ENCODE data around the gene B4GALT5. TPM values are rescaled to one million over a fixed set of nuclear protein-coding genes. Genes with fewer than 3 reads are reported as not detected.
"Not testable (repeated sequence)": the region's sequence is repeated elsewhere in the genome, so short reads cannot be mapped to it uniquely, and the experiment has no call there.

B4GALT5 gene
- total RNA-seq: 1 to 10 TPM; 5.5 to 6.2 TPM
- polyA plus RNA-seq: 1 to 10 TPM in 1 of 2 donors, under 1 TPM in 1; 0.43 to 2.4 TPM

- Mint-ChIP-seq H3K27ac (peak within 1 kb of the TSS; percentile 69 to 95 (median 84)), H3K9me3 (no peaks in the 10 kb centered on the region), H3K4me1 (peaks cover 31 to 52% (median 43%) of the 10 kb centered on the region in 4 donors), H3K36me3 (peaks cover 0 to 3% of the 10 kb centered on the region in 2 donors), H3K27me3 (no peaks in the 10 kb centered on the region), H3K4me3 (peak within 1 kb of the TSS; percentile 85 to 94 (median 90))
- Histone ChIP-seq H3K4me3 (ENCODE audit: low read length in 2 of 2) (peak within 1 kb of the TSS; percentile 44 to 85), H3K4me1 (ENCODE audit: insufficient read depth, low read length) (peaks cover 45% of the 10 kb centered on the region), H3K27me3 (ENCODE audit: insufficient read depth, low read length) (no peaks in the 10 kb centered on the region), H3K27ac (ENCODE audit: low read depth, low read length) (peak within 1 kb of the TSS; percentile 66), H3K9me3 (ENCODE audit: control insufficient read depth in 1 of 2, low read length in 2 of 2) (no peaks in the 10 kb centered on the region), H3K36me3 (ENCODE audit: insufficient read depth, low read length) (no peaks in the 10 kb centered on the region)
- CTCF ChIA-PET (ENCODE audit: partially characterized antibody): interaction anchor here (1.1 to 1.9 kb wide), 3 partner anchors 45 to 172 kb away, joined by 3 to 4 read pairs (median 4); no protein-coding TSS in a partner anchor
- POLR2A ChIA-PET (ENCODE audit: partially characterized antibody): interaction anchor here (0.5 to 1.6 kb wide), 9 partner anchors 11 to 796 kb away, joined by 3 to 7 read pairs (median 3); partner anchors contain the start of genes PTPN1 and RNF114
- peak; percentile 56 to 73 (median 61) for DNase-seq
- intact Hi-C loops (cut with micrococcal nuclease): loop anchor here (2.0 to 10.0 kb wide), 4 partner anchors 37 to 223 kb away; partner anchors contain the start of genes RNF114, SLC9A8 and SPATA2
These were observed at the start of gene B4GALT5 for GRCh38 chr20:49713753-49714712. B4GALT5 (minus strand) TSS chr20:49713878; CDS start chr20:49713690, 188 bp downstream.

DNA sequence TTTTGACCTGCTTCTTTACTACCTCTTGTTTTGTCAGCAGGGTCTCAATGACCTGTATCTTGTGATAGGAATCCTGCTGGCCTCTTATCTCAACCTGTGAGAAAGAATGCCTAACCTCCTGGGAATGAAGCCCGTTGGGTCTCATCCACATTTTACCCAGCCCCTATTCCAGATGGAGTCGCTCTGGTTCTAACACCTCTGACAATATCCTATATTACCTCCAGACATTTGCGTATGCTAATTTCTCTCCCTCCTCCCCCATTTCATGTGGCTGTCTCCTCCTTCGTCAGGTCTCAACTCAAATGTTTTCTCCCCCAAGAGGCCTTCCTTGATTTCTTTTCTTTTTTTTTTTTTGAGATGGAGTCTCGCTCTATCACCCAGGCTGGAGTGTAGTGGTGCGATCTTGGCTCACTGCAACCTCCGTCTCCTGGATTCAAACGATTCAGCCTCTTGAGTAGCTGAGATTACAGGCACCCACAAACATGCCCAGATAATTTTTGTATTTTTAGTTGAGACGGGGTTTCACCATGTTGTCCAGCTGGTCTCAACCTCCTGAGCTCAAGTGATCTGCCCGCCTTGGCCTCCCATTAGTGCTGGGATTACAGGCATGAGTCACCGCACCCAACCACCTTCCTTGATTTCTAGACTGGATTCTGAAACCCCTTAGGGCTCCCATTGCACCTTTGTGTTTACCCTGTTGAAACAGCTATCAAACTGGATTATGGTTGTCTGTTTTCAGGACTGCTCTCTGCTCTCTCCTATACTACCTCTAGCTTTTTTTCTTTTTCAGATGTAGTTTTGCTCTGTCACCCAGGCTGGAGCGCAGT is 49.5 kb upstream of the B4GALT5 start:
- Histone ChIP-seq H3K36me3 (ENCODE audit: insufficient read depth, low read length) (no peaks in the 10 kb centered on the region), H3K4me1 (ENCODE audit: insufficient read depth, low read length) (peaks cover 13% of the 10 kb centered on the region), H3K27ac (ENCODE audit: low read depth, low read length) (no peak overlapping the region), H3K4me3 (ENCODE audit: low read length in 2 of 2) (no peak overlapping the region), H3K9me3 (ENCODE audit: control insufficient read depth in 1 of 2, low read length in 2 of 2) (no peaks in the 10 kb centered on the region), H3K27me3 (ENCODE audit: insufficient read depth, low read length) (peaks cover 20% of the 10 kb centered on the region)
- H3K9me3 Mint-ChIP-seq: peaks cover 0 to 5% (median 0%) of the 10 kb centered on the region in 8 donors
- no peak overlapping the region for H3K4me3 Mint-ChIP-seq
- peaks cover 0 to 3% of the 10 kb centered on the region in 2 donors for H3K36me3 Mint-ChIP-seq
- peak overlapping the region in 1 of 7 donors; percentile 35 for H3K27ac Mint-ChIP-seq
- peaks cover 5 to 13% (median 8%) of the 10 kb centered on the region in 4 donors for H3K4me1 Mint-ChIP-seq
- intact Hi-C loops (cut with micrococcal nuclease): no loop called here
- DNase-seq: no peak
- peaks cover 28 to 34% of the 10 kb centered on the region in 2 donors for H3K27me3 Mint-ChIP-seq
- ChIA-PET CTCF (ENCODE audit: partially characterized antibody) (interaction anchor here (1.0 kb wide), 1 partner anchor 83 kb away, joined by 3 read pairs; no protein-coding TSS in a partner anchor), POLR2A (ENCODE audit: partially characterized antibody) (no interaction called here)

GRCh38 chr20:49761888-49762287 is 48.2 kb upstream of the B4GALT5 start:
- H3K4me3 ChIP-seq (ENCODE audit: low read length in 2 of 2); DNase-seq; H3K36me3 Mint-ChIP-seq; intact Hi-C loops (cut with micrococcal nuclease); H3K4me1 ChIP-seq (ENCODE audit: insufficient read depth, low read length); H3K9me3 ChIP-seq (ENCODE audit: control insufficient read depth in 1 of 2, low read length in 2 of 2); CTCF ChIA-PET (ENCODE audit: partially characterized antibody); H3K4me1 Mint-ChIP-seq; POLR2A ChIA-PET (ENCODE audit: partially characterized antibody); H3K27ac ChIP-seq (ENCODE audit: low read depth, low read length); H3K36me3 ChIP-seq (ENCODE audit: insufficient read depth, low read length); H3K4me3 Mint-ChIP-seq; H3K27ac Mint-ChIP-seq: not testable (repeated sequence)
- Mint-ChIP-seq H3K9me3 (peaks cover 3 to 16% (median 6%) of the 10 kb centered on the region in 8 donors), H3K27me3 (peaks cover 30% of the 10 kb centered on the region in 2 donors)
- H3K27me3 ChIP-seq (ENCODE audit: insufficient read depth, low read length): peaks cover 11% of the 10 kb centered on the region

- H3K27me3 Mint-ChIP-seq: peaks cover 23 to 27% of the 10 kb centered on the region in 2 donors
These were observed 45.7 kb upstream of the B4GALT5 start for GRCh38 chr20:49759266-49759950.

GRCh38 chr20:49758781-49759180 is 45.1 kb upstream of the B4GALT5 start:
- H3K27ac ChIP-seq (ENCODE audit: low read depth, low read length): no peak overlapping the region
- Mint-ChIP-seq H3K9me3 (peaks cover 0 to 17% (median 6%) of the 10 kb centered on the region in 8 donors), H3K36me3 (peaks cover 0 to 3% of the 10 kb centered on the region in 2 donors), H3K27ac (no peak overlapping the region), H3K4me1 (no peaks in the 10 kb centered on the region), H3K4me3 (no peak overlapping the region), H3K27me3 (peaks cover 23 to 25% of the 10 kb centered on the region in 2 donors)
- no peak for DNase-seq
- CTCF ChIA-PET (ENCODE audit: partially characterized antibody): no interaction called here
- H3K9me3 ChIP-seq (ENCODE audit: control insufficient read depth in 1 of 2, low read length in 2 of 2): no peaks in the 10 kb centered on the region
- H3K4me1 ChIP-seq (ENCODE audit: insufficient read depth, low read length): no peaks in the 10 kb centered on the region
- intact Hi-C loops (cut with micrococcal nuclease): no loop called here
- H3K36me3 ChIP-seq (ENCODE audit: insufficient read depth, low read length): no peaks in the 10 kb centered on the region
- no peaks in the 10 kb centered on the region for H3K27me3 ChIP-seq (ENCODE audit: insufficient read depth, low read length)
- H3K4me3 ChIP-seq (ENCODE audit: low read length in 2 of 2): no peak overlapping the region
- POLR2A ChIA-PET (ENCODE audit: partially characterized antibody): no interaction called here

More at GRCh38 chr20:49759266-49759950, 45.7 kb upstream of the B4GALT5 start:
- Histone ChIP-seq H3K27ac (ENCODE audit: low read depth, low read length) (no peak overlapping the region), H3K9me3 (ENCODE audit: control insufficient read depth in 1 of 2, low read length in 2 of 2) (no peaks in the 10 kb centered on the region), H3K27me3 (ENCODE audit: insufficient read depth, low read length) (no peaks in the 10 kb centered on the region), H3K4me3 (ENCODE audit: low read length in 2 of 2) (no peak overlapping the region), H3K4me1 (ENCODE audit: insufficient read depth, low read length) (no peaks in the 10 kb centered on the region), H3K36me3 (ENCODE audit: insufficient read depth, low read length) (no peaks in the 10 kb centered on the region)
- H3K27ac Mint-ChIP-seq: no peak overlapping the region
- peaks cover 0 to 17% (median 6%) of the 10 kb centered on the region in 8 donors for H3K9me3 Mint-ChIP-seq
- intact Hi-C loops (cut with micrococcal nuclease): no loop called here
- no peaks in the 10 kb centered on the region for H3K4me1 Mint-ChIP-seq
- no peak for DNase-seq
- peaks cover 0 to 3% of the 10 kb centered on the region in 2 donors for H3K36me3 Mint-ChIP-seq
- ChIA-PET POLR2A (ENCODE audit: partially characterized antibody) (no interaction called here), CTCF (ENCODE audit: partially characterized antibody) (no interaction called here)
- no peak overlapping the region for H3K4me3 Mint-ChIP-seq

- CTCF ChIA-PET (ENCODE audit: partially characterized antibody): no interaction called here
- POLR2A ChIA-PET (ENCODE audit: partially characterized antibody): interaction anchor here (0.6 kb wide), 1 partner anchor 13 kb away, joined by 5 read pairs; no protein-coding TSS in a partner anchor
- peaks cover 0 to 3% of the 10 kb centered on the region in 2 donors for H3K36me3 Mint-ChIP-seq
- H3K36me3 ChIP-seq (ENCODE audit: insufficient read depth, low read length): no peaks in the 10 kb centered on the region
- H3K4me3 ChIP-seq (ENCODE audit: low read length in 2 of 2): no peak overlapping the region
- H3K9me3 ChIP-seq (ENCODE audit: control insufficient read depth in 1 of 2, low read length in 2 of 2): no peaks in the 10 kb centered on the region
- peaks cover 19% of the 10 kb centered on the region in 2 donors for H3K27me3 Mint-ChIP-seq
- intact Hi-C loops (cut with micrococcal nuclease): no loop called here
- peaks cover 0 to 17% (median 6%) of the 10 kb centered on the region in 8 donors for H3K9me3 Mint-ChIP-seq
- no peak overlapping the region for H3K27ac Mint-ChIP-seq
- no peak overlapping the region for H3K27ac ChIP-seq (ENCODE audit: low read depth, low read length)
- no peaks in the 10 kb centered on the region for H3K27me3 ChIP-seq (ENCODE audit: insufficient read depth, low read length)
- H3K4me3 Mint-ChIP-seq: no peak overlapping the region
- no peaks in the 10 kb centered on the region for H3K4me1 ChIP-seq (ENCODE audit: insufficient read depth, low read length)
- H3K4me1 Mint-ChIP-seq: no peaks in the 10 kb centered on the region
- DNase-seq: no peak
These were observed 43.9 kb upstream of the B4GALT5 start for GRCh38 chr20:49757597-49757996.
